Right cardiac atrium (tissue), 5 donors: Measurements from ENCODE around the gene TACSTD2. TPM values are rescaled to one million over a fixed set of nuclear protein-coding genes. Genes with fewer than 3 reads are reported as not detected.
"Not testable (repeated sequence)": the region's sequence is repeated elsewhere in the genome, so short reads cannot be mapped to it uniquely, and the experiment has no call there.

Source experiments
- ATAC-seq, 2 donors: fragments of 200-7000 bp; cut with Tn5 transposase; one replicate each; pipeline versions ENCODE4 v1.8.0 to v1.9.1; 2020; ENCODE audit warnings: moderate library complexity in 2 of 2, mild to moderate bottlenecking in 1 of 2
- DNase-seq, 3 donors: peaks; one replicate each; pipeline ENCODE4 v3.0.0-alpha.2; 2020
- H3K27ac ChIP-seq: one replicate; pipeline ENCODE4 v1.5.1; 2013; ENCODE audit warnings: mild to moderate bottlenecking, low read length, control low read depth, moderate library complexity
- H3K27me3 ChIP-seq: one replicate; pipeline ENCODE4 v1.6.1; 2013; ENCODE audit not compliant: control insufficient read depth, insufficient read depth
- H3K4me1 ChIP-seq: one replicate; pipeline ENCODE4 v1.6.1; 2013; ENCODE audit warnings: low read length; ENCODE audit not compliant: control insufficient read depth, insufficient read depth
- H3K4me3 ChIP-seq: one replicate; pipeline ENCODE4 v1.5.1; 2013; ENCODE audit warnings: low read length, control low read depth
- H3K9me3 ChIP-seq: one replicate; pipeline ENCODE4 v1.6.1; 2013; ENCODE audit warnings: low read length; ENCODE audit not compliant: control insufficient read depth
- WGBS: extraction: QIAGEN DNeasy Blood & Tissue Kit; methylation state at CpG from one replicate; pipeline ENCODE4 v1.1.7; 2013; 5-methylcytosine and 5-hydroxymethylcytosine counted together
- intact Hi-C, 4 donors: fragments of 100-400 bp; cut with DNase I; formaldehyde crosslinking; loops; one replicate each; pipeline versions ENCODE4 v1.11.0 to v1.14.0; 2022 to 2023
- polyA plus RNA-seq: library from polyadenylated mRNA; stranded (reverse); fragments of 200-250 nt; gene quantifications from one replicate; pipeline ENCODE4 v1.2.3, GENCODE V29; 2013
- total RNA-seq, 4 donors: library from RNA; stranded (reverse); fragmentation: NEBNext Ultra II Directional; extraction: Animal tissue kit (Norgen Biotek cat#: 25700); gene quantifications; one replicate each; pipeline ENCODE4 v1.2.1, GENCODE V29; 2021
- donor health status: healthy with polysubstance abuse.
- donor health status: DM: no; HTN: yes; CAD: no.
- donor health status: DM: no; HTN: no; CAD: no.
- donor health status: DM: no; HTN: yes; CAD: no; lungs with severe emphysema.
- donor health status: DM: yes; HTN: yes; CAD: no.

Gene TACSTD2
- total and polyA plus RNA-seq, 5 donors, result 0.09 to 0.33 (median 0.15) TPM

- H3K4me1 ChIP-seq, result no peaks in the 10 kb centered on the region
- ATAC-seq (no peak), DNase-seq (no peak)
- H3K9me3 ChIP-seq, result no peaks in the 10 kb centered on the region
- intact Hi-C loops, result no loop called here
- 86% methylated on average over 3 of the region's 3 CpGs for WGBS
- H3K27ac ChIP-seq, result no peak overlapping the region
- no peaks in the 10 kb centered on the region for H3K27me3 ChIP-seq
- no peak overlapping the region for H3K4me3 ChIP-seq
Measured at GRCh38 chr1:58538821-58539220, 38.2 kb downstream of the TACSTD2 start.

- WGBS, result 86% methylated on average over 1 of the region's 1 CpG
- H3K27me3 ChIP-seq, H3K9me3 ChIP-seq, H3K4me3 ChIP-seq, H3K27ac ChIP-seq, ATAC-seq, H3K4me1 ChIP-seq, DNase-seq, intact Hi-C loops: not testable (repeated sequence)
Measured at GRCh38 chr1:58531842-58532241, 45.2 kb downstream of the TACSTD2 start.

GRCh38 chr1:58529284-58529683, 47.8 kb downstream of the TACSTD2 start:
- H3K27me3 ChIP-seq, result no peaks in the 10 kb centered on the region
- no peak for DNase-seq
- no peak for ATAC-seq
- no peaks in the 10 kb centered on the region for H3K9me3 ChIP-seq
- no peak overlapping the region for H3K4me3 ChIP-seq
- intact Hi-C loops, result no loop called here
- H3K4me1 ChIP-seq, result no peaks in the 10 kb centered on the region
- H3K27ac ChIP-seq, result no peak overlapping the region
- 97% methylated on average over 1 of the region's 1 CpG for WGBS

- no peak for DNase-seq
- Histone ChIP-seq H3K4me3 (no peak overlapping the region), H3K9me3 (no peaks in the 10 kb centered on the region), H3K27ac (no peak overlapping the region), H3K27me3 (no peaks in the 10 kb centered on the region), H3K4me1 (no peaks in the 10 kb centered on the region)
- WGBS, result 62% methylated on average over 3 of the region's 3 CpGs
- peak in 1 of 2 donors; percentile 35 for ATAC-seq
- intact Hi-C loops, result no loop called here
Measured at GRCh38 chr1:58528518-58528917, 48.5 kb downstream of the TACSTD2 start.

Other genes with a start within 250 kb of the TACSTD2 start
- 10 to 100 TPM; 22.4 to 32.3 (median 27.3) TPM for gene OMA1, start 30.5 kb downstream of the TACSTD2 start, total RNA-seq
- 19.8 TPM for gene OMA1, start 30.5 kb downstream of the TACSTD2 start, polyA plus RNA-seq
- gene MYSM1, start 122.8 kb upstream of the TACSTD2 start, total RNA-seq, result 10 to 100 TPM; 25.5 to 29.1 (median 25.9) TPM
- gene MYSM1, start 122.8 kb upstream of the TACSTD2 start, polyA plus RNA-seq, result 9.3 TPM
- gene JUN, start 206.8 kb upstream of the TACSTD2 start, total RNA-seq, result 10 to 100 TPM; 41.1 to 69.8 (median 50.7) TPM
- gene JUN, start 206.8 kb upstream of the TACSTD2 start, polyA plus RNA-seq, result 211 TPM